ENCODE data around the gene CADPS.

DNA sequence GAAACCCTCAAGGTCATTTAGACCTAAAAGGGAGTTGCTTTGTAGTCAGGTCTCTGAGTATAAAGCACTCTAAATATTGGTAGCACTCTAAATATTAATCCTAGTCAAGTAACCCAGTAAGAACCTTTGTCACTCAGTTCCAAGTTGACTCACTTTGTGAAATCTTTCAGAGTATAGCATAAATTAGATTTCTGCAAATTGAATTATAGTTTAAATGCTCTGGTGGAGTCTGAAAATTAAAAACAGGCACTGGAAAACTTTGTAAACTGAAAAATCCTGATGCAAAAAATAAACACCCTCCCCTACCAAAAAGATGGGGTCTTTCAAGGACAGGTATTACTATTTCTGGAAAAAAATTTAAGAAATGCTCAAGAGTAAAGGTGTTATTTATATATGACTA lies 305.6 kb downstream of the CADPS start:
- TF ChIP-seq EZH2phosphoT487 (IDR thresholded peaks at IDR 0.05; ENCODE audit: borderline replicate concordance, low read length), result no peak
- TF ChIP-seq, protein P1, sequence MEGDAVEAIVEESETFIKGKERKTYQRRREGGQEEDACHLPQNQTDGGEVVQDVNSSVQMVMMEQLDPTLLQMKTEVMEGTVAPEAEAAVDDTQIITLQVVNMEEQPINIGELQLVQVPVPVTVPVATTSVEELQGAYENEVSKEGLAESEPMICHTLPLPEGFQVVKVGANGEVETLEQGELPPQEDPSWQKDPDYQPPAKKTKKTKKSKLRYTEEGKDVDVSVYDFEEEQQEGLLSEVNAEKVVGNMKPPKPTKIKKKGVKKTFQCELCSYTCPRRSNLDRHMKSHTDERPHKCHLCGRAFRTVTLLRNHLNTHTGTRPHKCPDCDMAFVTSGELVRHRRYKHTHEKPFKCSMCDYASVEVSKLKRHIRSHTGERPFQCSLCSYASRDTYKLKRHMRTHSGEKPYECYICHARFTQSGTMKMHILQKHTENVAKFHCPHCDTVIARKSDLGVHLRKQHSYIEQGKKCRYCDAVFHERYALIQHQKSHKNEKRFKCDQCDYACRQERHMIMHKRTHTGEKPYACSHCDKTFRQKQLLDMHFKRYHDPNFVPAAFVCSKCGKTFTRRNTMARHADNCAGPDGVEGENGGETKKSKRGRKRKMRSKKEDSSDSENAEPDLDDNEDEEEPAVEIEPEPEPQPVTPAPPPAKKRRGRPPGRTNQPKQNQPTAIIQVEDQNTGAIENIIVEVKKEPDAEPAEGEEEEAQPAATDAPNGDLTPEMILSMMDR (conservative IDR thresholded peaks at IDR 0.05; ENCODE audit: low read depth, low read length), result no peak
- no peak for TF ChIP-seq EZH2 (IDR thresholded peaks at IDR 0.05; ENCODE audit: low read length, unreplicated experiment)
